ENCODE results near the gene COX19. TPM values are rescaled to one million over a fixed set of nuclear protein-coding genes. Genes with fewer than 3 reads are reported as not detected.
"Not testable (repeated sequence)": the region's sequence is repeated elsewhere in the genome, so short reads cannot be mapped to it uniquely, and the experiment has no call there.

The COX19 gene
- total RNA-seq, 1 experiment from 2014 or later: 12.3 TPM

DNA sequence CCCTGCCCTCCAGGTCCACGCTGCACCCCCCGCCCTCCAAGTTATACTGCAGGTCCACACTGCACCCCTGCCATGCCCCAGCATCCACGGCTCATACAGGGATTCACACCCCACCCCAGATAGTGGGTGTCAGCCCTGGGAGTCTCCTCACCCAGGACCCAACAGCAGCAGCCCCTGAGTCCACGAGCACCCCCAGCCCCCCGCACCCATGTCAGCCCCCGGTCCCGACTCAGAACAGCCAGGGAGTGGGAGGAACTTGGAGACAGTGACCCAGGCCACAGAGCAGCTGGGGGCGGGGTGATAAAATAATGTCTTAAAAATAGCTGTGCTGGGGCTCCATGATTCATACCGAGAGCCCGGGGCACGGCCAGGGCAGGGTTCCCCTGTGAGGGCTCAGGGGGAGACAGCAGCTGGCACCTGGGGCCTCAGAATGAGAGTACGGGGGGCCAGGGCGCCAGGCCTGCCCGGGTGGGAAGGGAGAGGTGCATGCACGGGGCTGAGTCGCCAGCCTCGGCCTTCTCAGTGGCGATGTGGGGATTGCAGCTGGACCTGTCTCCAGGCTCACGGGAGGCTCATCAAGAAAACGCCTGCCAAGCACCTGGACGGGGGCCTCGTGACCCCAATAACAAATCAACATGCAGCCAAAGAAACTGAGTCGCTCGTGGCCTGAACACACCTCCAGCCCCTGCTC is 50.7 kb downstream of the COX19 start:
- no peaks in the 10 kb centered on the region for H3K23me2 ChIP-seq (ENCODE audit: insufficient read length, low read depth, low read length, poor library complexity, severe bottlenecking)
- no peaks in the 10 kb centered on the region for H3K27me3 ChIP-seq (ENCODE audit: insufficient read depth, low read length)
- H3K36me3 Mint-ChIP-seq (ENCODE audit: insufficient read depth in 1 of 3, low read depth in 3 of 3): no peaks in the 10 kb centered on the region; a peak in 1 of 7 replicates
- no peak overlapping the region for H4K8ac ChIP-seq (replicated peaks; ENCODE audit: insufficient read length, low read depth, low read length)
- TF ChIP-seq, protein P1, sequence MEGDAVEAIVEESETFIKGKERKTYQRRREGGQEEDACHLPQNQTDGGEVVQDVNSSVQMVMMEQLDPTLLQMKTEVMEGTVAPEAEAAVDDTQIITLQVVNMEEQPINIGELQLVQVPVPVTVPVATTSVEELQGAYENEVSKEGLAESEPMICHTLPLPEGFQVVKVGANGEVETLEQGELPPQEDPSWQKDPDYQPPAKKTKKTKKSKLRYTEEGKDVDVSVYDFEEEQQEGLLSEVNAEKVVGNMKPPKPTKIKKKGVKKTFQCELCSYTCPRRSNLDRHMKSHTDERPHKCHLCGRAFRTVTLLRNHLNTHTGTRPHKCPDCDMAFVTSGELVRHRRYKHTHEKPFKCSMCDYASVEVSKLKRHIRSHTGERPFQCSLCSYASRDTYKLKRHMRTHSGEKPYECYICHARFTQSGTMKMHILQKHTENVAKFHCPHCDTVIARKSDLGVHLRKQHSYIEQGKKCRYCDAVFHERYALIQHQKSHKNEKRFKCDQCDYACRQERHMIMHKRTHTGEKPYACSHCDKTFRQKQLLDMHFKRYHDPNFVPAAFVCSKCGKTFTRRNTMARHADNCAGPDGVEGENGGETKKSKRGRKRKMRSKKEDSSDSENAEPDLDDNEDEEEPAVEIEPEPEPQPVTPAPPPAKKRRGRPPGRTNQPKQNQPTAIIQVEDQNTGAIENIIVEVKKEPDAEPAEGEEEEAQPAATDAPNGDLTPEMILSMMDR (conservative IDR thresholded peaks at IDR 0.05): no peak
- H3K9me3 ChIP-seq (ENCODE audit: control insufficient read depth, low read depth, low read length): no peaks in the 10 kb centered on the region
- H3K79me2 ChIP-seq (ENCODE audit: insufficient read depth, low read length): no peaks in the 10 kb centered on the region
- no peak overlapping the region for H3K23ac ChIP-seq (ENCODE audit: insufficient read length, low read depth, low read length)
- no peak overlapping the region for H3K56ac ChIP-seq (ENCODE audit: insufficient read length, low read depth, low read length)
- no peak overlapping the region for H3K27ac ChIP-seq (ENCODE audit: insufficient read length, low read depth, low read length)
- H3K4me1 Mint-ChIP-seq: peaks cover 4 to 6% of the 10 kb centered on the region in 2 experiments; a peak in 3 of 4 replicates
- no peak overlapping the region for H3K14ac ChIP-seq (ENCODE audit: insufficient read depth, low read length)
- H3K4me2 ChIP-seq (ENCODE audit: insufficient read depth, insufficient read length, low read length): no peak overlapping the region
- no peak overlapping the region for H3K4me3 Mint-ChIP-seq
- H2BK5ac ChIP-seq (ENCODE audit: insufficient read length, low read length): no peak overlapping the region
- no peaks in the 10 kb centered on the region; a peak in 1 of 5 replicates for H3K9me3 Mint-ChIP-seq
- H3K4ac ChIP-seq (ENCODE audit: low read depth, low read length): no peak overlapping the region
- no peak overlapping the region for H3K9ac ChIP-seq (ENCODE audit: extremely low read depth, insufficient read length, low read length)
- H3K18ac ChIP-seq (ENCODE audit: insufficient read length, low read depth, low read length): no peak overlapping the region
- no peak overlapping the region for H2BK120ac ChIP-seq (ENCODE audit: low read depth, low read length, poor library complexity, severe bottlenecking)
- no peaks in the 10 kb centered on the region for H3K4me1 ChIP-seq (ENCODE audit: insufficient read depth, low read length)
- H2BK20ac ChIP-seq (ENCODE audit: low read depth, low read length, poor library complexity, severe bottlenecking): no peak overlapping the region
- H2AFZ ChIP-seq (ENCODE audit: low read length): no peak overlapping the region
- H4K5ac ChIP-seq (ENCODE audit: insufficient read length, low read depth, low read length): no peak overlapping the region
- H2BK15ac ChIP-seq (ENCODE audit: low read depth, low read length): no peak overlapping the region
- H2AK5ac ChIP-seq (ENCODE audit: insufficient read length, low read length): no peak overlapping the region
- H3K27me3 Mint-ChIP-seq (ENCODE audit: low read depth): no peaks in the 10 kb centered on the region; the same call in 1 of the 2 replicates
- no peak overlapping the region for H3T11ph ChIP-seq (ENCODE audit: low read length)
- no peak overlapping the region for H3K27ac Mint-ChIP-seq
- H2BK12ac ChIP-seq (ENCODE audit: insufficient read length, low read depth, low read length): no peak overlapping the region
- no peaks in the 10 kb centered on the region for H3K79me1 ChIP-seq (ENCODE audit: insufficient read depth, low read depth, low read length, poor library complexity, severe bottlenecking)
- H4K20me1 ChIP-seq (ENCODE audit: control insufficient read depth, insufficient read depth, insufficient read length): no peaks in the 10 kb centered on the region
- WGBS (ENCODE audit: extremely low coverage, insufficient read length, low lambda C conversion rate): no CpG with 5 or more reads among the region's 24 CpGs
- H4K91ac ChIP-seq (ENCODE audit: insufficient read length, low read depth, low read length): no peak overlapping the region
- no peak for DNase-seq

DNA sequence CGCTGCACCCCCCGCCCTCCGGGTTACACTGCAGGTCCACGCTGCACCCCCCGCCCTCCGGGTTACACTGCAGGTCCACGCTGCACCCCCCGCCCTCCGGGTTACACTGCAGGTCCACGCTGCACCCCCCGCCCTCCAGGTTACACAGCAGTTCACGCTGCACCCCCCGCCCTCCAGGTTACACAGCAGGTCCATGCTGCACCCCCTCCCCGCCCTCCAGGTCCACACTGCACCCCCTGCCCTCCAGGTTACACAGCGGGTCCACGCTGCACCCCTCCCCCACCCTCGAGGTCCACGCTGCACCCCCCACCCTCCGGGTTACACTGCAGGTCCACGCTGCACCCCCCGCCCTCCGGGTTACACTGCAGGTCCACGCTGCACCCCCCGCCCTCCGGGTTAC is 51.3 kb downstream of the COX19 start:
- not testable (repeated sequence) for H2BK15ac ChIP-seq (ENCODE audit: low read depth, low read length); H2AFZ ChIP-seq (ENCODE audit: low read length); H3K79me2 ChIP-seq (ENCODE audit: insufficient read depth, low read length); H3K18ac ChIP-seq (ENCODE audit: insufficient read length, low read depth, low read length); H3K56ac ChIP-seq (ENCODE audit: insufficient read length, low read depth, low read length); H2BK5ac ChIP-seq (ENCODE audit: insufficient read length, low read length); H4K91ac ChIP-seq (ENCODE audit: insufficient read length, low read depth, low read length); H3T11ph ChIP-seq (ENCODE audit: low read length); H3K23me2 ChIP-seq (ENCODE audit: insufficient read length, low read depth, low read length, poor library complexity, severe bottlenecking); H2BK12ac ChIP-seq (ENCODE audit: insufficient read length, low read depth, low read length); H3K4ac ChIP-seq (ENCODE audit: low read depth, low read length); H3K23ac ChIP-seq (ENCODE audit: insufficient read length, low read depth, low read length); H3K27ac ChIP-seq (ENCODE audit: insufficient read length, low read depth, low read length); H3K9me3 ChIP-seq (ENCODE audit: control insufficient read depth, low read depth, low read length); H2BK20ac ChIP-seq (ENCODE audit: low read depth, low read length, poor library complexity, severe bottlenecking); H3K79me1 ChIP-seq (ENCODE audit: insufficient read depth, low read depth, low read length, poor library complexity, severe bottlenecking); H4K5ac ChIP-seq (ENCODE audit: insufficient read length, low read depth, low read length); H3K4me3 Mint-ChIP-seq; H3K4me1 Mint-ChIP-seq; H3K9ac ChIP-seq (ENCODE audit: extremely low read depth, insufficient read length, low read length); H3K4me2 ChIP-seq (ENCODE audit: insufficient read depth, insufficient read length, low read length); H3K27me3 Mint-ChIP-seq (ENCODE audit: low read depth); H4K8ac ChIP-seq (replicated peaks; ENCODE audit: insufficient read length, low read depth, low read length); DNase-seq; H3K27ac Mint-ChIP-seq; H3K14ac ChIP-seq (ENCODE audit: insufficient read depth, low read length); H3K27me3 ChIP-seq (ENCODE audit: insufficient read depth, low read length); H2BK120ac ChIP-seq (ENCODE audit: low read depth, low read length, poor library complexity, severe bottlenecking); H3K4me1 ChIP-seq (ENCODE audit: insufficient read depth, low read length); H3K36me3 Mint-ChIP-seq (ENCODE audit: insufficient read depth in 1 of 3, low read depth in 3 of 3); H4K20me1 ChIP-seq (ENCODE audit: control insufficient read depth, insufficient read depth, insufficient read length); H2AK5ac ChIP-seq (ENCODE audit: insufficient read length, low read length); H3K9me3 Mint-ChIP-seq
- WGBS (ENCODE audit: extremely low coverage, insufficient read length, low lambda C conversion rate): no CpG with 5 or more reads among the region's 25 CpGs

Data from H9 (cell line).